ENCODE measurements around the gene NPFF.

DNA sequence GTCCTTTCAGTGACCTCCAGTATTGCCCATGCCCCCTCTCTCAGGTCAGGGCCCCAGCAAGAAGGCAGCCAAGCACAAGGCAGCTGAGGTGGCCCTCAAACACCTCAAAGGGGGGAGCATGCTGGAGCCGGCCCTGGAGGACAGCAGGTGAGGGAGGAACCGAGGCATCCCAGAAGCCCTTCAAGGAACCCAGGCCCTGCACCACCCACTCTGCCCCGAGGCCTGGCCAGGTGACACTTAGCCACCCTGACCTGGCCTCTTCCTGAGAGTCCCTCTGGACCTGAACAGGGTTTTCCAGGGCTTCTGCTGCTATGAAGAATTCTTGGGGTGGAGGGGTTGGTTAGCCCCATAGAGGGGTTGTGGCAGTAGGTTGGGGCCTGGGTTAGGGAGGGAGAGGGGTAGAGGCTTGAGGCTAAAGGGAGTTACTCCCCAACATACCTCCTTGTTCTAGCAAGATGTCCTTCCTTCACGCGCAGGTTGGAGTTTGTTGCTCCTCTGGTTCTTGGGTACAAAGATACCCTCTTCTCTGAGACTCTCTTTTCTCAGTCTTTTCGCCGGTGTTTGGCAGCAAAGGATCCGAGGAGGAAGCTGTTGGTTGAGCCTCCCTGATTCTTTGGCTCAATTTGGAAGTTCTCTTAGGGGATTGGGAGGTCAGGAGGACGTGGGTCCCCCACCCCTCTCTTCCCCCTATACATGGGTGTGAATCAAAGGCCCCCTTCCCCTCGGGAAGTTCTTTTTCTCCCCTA, 4.1 kb downstream of the NPFF start:
- TF ChIP-seq EZH2 (IDR thresholded peaks at IDR 0.05; ENCODE audit: insufficient read depth, poor library complexity, severe bottlenecking) = no peak
- TF ChIP-seq EZH2phosphoT487 (IDR thresholded peaks at IDR 0.05; ENCODE audit: insufficient read depth, low read depth) = no peak

Measured in GM23248 (cell line).